ENCODE measurements around the gene MT3. TPM values are rescaled to one million over a fixed set of nuclear protein-coding genes. Genes with fewer than 3 reads are reported as not detected.

The MT3 gene
- total and polyA plus RNA-seq, 5 donors from 2014 or later = 1.2 TPM; not detected in 4

DNA sequence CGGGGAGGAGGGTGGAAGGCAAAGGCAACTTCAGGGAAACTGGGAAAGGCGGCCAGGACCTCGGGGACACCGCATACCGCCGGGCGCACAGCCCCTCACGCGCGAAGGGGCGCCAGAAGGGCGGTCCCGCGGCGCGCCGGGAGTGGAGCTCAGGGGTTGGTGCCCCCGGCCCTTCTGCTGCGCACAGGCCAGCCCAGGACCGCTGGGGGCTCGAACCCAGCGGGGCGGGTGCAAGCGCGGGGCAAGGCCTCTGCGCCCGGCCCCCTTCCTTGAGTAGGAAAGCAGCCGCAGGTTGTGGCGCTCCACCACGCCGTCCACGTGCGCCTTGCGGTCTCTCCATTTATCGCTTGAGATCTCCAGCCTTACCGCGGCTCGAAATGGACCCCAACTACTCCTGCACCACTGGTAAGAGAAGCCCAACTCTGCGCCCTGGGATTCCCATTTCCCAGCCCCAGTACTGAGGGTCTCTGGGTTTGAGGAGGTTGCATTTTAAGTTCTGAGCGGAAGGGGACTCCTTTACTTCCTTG, 46.2 kb downstream of the MT3 start:
- H3K27me3 ChIP-seq (ENCODE audit: control insufficient read depth, insufficient read depth, low read length) = peaks cover 45% of the 10 kb centered on the region
- no peak for ATAC-seq (ENCODE audit: low read depth in 2 of 2)
- H3K4me1 ChIP-seq (ENCODE audit: control insufficient read depth, insufficient read depth, low read length, poor library complexity, severe bottlenecking) = peaks cover 19% of the 10 kb centered on the region
- H3K27ac Mint-ChIP-seq = no peak overlapping the region
- H3K27ac ChIP-seq (ENCODE audit: insufficient read depth, low read length, poor library complexity, severe bottlenecking) = no peak overlapping the region
- H3K4me1 Mint-ChIP-seq = peaks cover 0 to 38% (median 21%) of the 10 kb centered on the region in 4 donors
- H3K27me3 Mint-ChIP-seq = peaks cover 92% of the 10 kb centered on the region
- peaks cover 0 to 1% (median 0%) of the 10 kb centered on the region in 7 donors for H3K9me3 Mint-ChIP-seq
- peak overlapping the region in 2 of 4 donors; percentile 33 to 52 for H3K4me3 Mint-ChIP-seq
- no peak overlapping the region for H3K4me3 ChIP-seq (ENCODE audit: low read depth, low read length)
- no peaks in the 10 kb centered on the region for H3K36me3 ChIP-seq (ENCODE audit: control insufficient read depth, insufficient read depth, low read length)
- H3K36me3 Mint-ChIP-seq = no peaks in the 10 kb centered on the region
- DNase-seq = no peak
- H3K9me3 ChIP-seq (ENCODE audit: control insufficient read depth in 2 of 2, low read length in 2 of 2) = no peaks in the 10 kb centered on the region

DNA sequence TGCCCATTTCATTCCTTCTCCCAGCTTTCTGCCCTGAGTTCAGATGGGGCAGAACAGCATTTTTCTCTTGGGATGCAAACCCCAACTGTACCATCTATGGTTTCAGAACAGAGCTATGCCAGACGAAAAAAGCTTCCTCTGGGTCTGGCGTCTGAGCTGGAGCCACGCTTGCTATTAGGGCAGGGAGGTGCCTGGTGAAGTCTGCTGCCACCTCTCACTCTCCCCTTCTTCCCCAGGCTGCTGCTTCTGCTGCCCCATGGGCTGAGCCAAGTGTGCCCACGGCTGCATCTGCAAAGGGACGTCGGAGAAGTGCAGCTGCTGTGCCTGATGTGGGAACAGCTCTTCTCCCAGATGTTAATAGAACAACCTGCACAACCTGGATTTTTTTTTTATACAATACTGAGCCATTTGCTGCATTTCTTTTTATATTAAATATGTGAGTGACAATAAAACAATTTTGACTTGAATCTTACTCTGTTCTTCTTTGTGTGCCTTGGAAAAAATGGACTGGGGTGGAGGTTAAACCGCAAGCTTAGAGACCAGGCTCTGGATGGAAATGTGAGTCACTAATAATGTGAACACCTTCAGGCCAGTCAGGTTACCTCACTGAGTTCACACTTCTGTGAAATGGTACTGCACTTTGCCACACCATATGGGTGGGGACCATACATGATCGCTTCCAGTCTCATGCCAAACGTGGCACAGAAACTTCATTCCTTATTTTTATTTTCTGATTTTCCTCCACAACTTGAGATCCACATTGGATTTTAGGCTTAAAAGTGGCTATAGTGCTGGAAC, 47.5 kb downstream of the MT3 start:
- no peak for DNase-seq
- Histone ChIP-seq H3K9me3 (ENCODE audit: control insufficient read depth in 2 of 2, low read length in 2 of 2) (no peaks in the 10 kb centered on the region), H3K27me3 (ENCODE audit: control insufficient read depth, insufficient read depth, low read length) (peaks cover 45% of the 10 kb centered on the region), H3K4me1 (ENCODE audit: control insufficient read depth, insufficient read depth, low read length, poor library complexity, severe bottlenecking) (peaks cover 19% of the 10 kb centered on the region), H3K36me3 (ENCODE audit: control insufficient read depth, insufficient read depth, low read length) (no peaks in the 10 kb centered on the region), H3K4me3 (ENCODE audit: low read depth, low read length) (no peak overlapping the region), H3K27ac (ENCODE audit: insufficient read depth, low read length, poor library complexity, severe bottlenecking) (no peak overlapping the region)
- no peak for ATAC-seq (ENCODE audit: low read depth in 2 of 2)
- peaks cover 0 to 1% (median 0%) of the 10 kb centered on the region in 7 donors for H3K9me3 Mint-ChIP-seq
- H3K4me3 Mint-ChIP-seq = peak overlapping the region in 1 of 4 donors; percentile 32
- H3K27ac Mint-ChIP-seq = no peak overlapping the region
- peaks cover 0 to 35% (median 19%) of the 10 kb centered on the region in 4 donors for H3K4me1 Mint-ChIP-seq
- no peaks in the 10 kb centered on the region for H3K36me3 Mint-ChIP-seq
- peaks cover 89% of the 10 kb centered on the region for H3K27me3 Mint-ChIP-seq

DNA sequence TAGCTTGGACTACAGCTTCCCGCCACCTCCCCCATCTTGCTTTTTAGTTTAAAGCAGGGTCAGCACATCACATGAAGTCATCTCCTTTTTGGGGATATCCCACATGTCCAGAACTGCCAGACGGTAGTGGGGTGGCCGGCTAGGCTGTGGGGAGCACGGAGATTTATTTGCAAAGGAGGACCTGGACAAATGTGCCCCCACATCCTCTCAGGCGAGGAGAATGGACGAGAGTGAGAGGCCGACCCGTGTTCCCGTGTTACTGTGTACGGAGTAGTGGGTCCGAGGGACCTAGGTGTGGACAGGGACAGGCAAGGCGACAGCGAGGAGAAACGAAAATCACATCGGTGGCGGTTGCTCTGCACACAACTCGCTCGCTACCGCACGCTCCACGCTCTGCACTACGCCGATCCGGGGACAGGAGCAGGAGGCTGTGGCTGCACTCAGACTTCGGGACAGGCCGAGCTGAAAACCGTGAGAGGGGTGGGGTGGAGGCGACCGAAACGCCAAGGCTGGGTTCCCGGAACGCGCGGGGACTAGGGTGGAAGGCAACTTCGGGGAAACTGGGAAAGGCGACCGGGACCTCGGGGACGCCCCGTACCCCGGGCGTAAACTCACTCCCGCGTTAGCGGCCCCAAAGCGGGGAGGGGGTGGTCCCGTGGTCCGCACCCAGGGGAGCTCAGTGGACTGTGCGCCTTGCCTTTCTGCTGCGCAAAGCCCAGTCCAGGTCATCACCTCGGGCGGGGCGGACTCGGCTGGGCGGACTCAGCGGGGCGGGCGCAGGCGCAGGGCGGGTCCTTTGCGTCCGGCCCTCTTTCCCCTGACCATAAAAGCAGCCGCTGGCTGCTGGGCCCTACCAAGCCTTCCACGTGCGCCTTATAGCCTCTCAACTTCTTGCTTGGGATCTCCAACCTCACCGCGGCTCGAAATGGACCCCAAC, 48.8 kb downstream of the MT3 start, which contains the start of gene MT1A:
TSS of gene MT1A (plus strand) at position 853 of the 937 bp plus-strand sequence. CDS start at position 926, 73 bp downstream.
- Histone ChIP-seq H3K9me3 (ENCODE audit: control insufficient read depth in 2 of 2, low read length in 2 of 2) (no peaks in the 10 kb centered on the region), H3K27ac (ENCODE audit: insufficient read depth, low read length, poor library complexity, severe bottlenecking) (no peak within 1 kb of the TSS), H3K27me3 (ENCODE audit: control insufficient read depth, insufficient read depth, low read length) (peaks cover 43% of the 10 kb centered on the region), H3K4me1 (ENCODE audit: control insufficient read depth, insufficient read depth, low read length, poor library complexity, severe bottlenecking) (peaks cover 17% of the 10 kb centered on the region), H3K4me3 (ENCODE audit: low read depth, low read length) (no peak within 1 kb of the TSS), H3K36me3 (ENCODE audit: control insufficient read depth, insufficient read depth, low read length) (no peaks in the 10 kb centered on the region)
- peaks cover 87% of the 10 kb centered on the region for H3K27me3 Mint-ChIP-seq
- no peak within 1 kb of the TSS for H3K27ac Mint-ChIP-seq
- H3K36me3 Mint-ChIP-seq = no peaks in the 10 kb centered on the region
- peaks cover 0 to 1% (median 0%) of the 10 kb centered on the region in 7 donors for H3K9me3 Mint-ChIP-seq
- H3K4me1 Mint-ChIP-seq = peaks cover 0 to 37% (median 19%) of the 10 kb centered on the region in 4 donors
- ATAC-seq (ENCODE audit: low read depth in 2 of 2) = no peak
- H3K4me3 Mint-ChIP-seq = peak within 1 kb of the TSS in 3 of 4 donors; percentile 8 to 29 (median 10)
- DNase-seq = no peak

DNA sequence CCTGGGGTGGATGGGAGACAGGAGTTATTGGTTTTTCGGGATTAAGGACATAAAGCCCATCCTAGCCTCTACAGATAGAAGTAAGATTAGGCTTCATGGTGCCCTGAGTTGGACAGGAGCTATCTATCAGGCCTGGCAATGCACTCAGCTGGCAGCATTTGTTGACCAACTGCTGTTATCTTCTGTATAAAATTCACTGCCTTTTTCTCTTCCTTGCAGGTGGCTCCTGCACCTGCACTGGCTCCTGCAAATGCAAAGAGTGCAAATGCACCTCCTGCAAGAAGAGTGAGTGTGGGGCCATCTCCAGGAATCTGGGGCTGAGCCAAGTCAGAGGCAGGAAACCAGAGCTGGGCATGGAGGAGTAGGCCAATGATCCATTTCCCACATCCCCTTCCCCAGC, 49.7 kb downstream of the MT3 start:
- no peak overlapping the region for H3K4me3 Mint-ChIP-seq
- no peak for DNase-seq
- H3K4me1 Mint-ChIP-seq = peaks cover 0 to 35% (median 23%) of the 10 kb centered on the region in 4 donors

DNA sequence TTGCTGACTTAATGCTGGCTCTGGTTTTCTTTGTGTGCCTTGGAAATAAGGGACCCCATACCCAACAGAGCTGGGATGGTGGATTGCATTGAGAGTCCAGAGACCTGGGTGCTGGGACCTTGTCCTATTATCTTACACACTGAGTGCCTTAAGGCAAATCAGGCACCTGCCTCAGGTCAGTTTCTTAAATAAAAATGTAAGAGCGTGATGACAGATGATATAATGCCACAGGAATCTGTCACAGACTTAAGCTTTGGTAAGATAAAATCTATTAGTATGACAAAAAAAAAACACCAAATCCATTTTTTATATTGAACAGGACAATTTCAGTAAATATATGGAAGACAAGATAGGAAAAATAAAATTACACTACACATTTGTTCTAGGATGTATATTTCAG, 50.7 kb downstream of the MT3 start:
- Mint-ChIP-seq H3K4me1 (peaks cover 0 to 37% (median 18%) of the 10 kb centered on the region in 4 donors), H3K36me3 (no peaks in the 10 kb centered on the region), H3K27me3 (peaks cover 67% of the 10 kb centered on the region), H3K4me3 (no peak overlapping the region), H3K27ac (no peak overlapping the region), H3K9me3 (no peaks in the 10 kb centered on the region)
- Histone ChIP-seq H3K4me1 (ENCODE audit: control insufficient read depth, insufficient read depth, low read length, poor library complexity, severe bottlenecking) (peaks cover 26% of the 10 kb centered on the region), H3K27me3 (ENCODE audit: control insufficient read depth, insufficient read depth, low read length) (peaks cover 37% of the 10 kb centered on the region), H3K4me3 (ENCODE audit: low read depth, low read length) (no peak overlapping the region), H3K9me3 (ENCODE audit: control insufficient read depth in 2 of 2, low read length in 2 of 2) (no peaks in the 10 kb centered on the region), H3K36me3 (ENCODE audit: control insufficient read depth, insufficient read depth, low read length) (no peaks in the 10 kb centered on the region), H3K27ac (ENCODE audit: insufficient read depth, low read length, poor library complexity, severe bottlenecking) (no peak overlapping the region)
- DNase-seq = no peak
- ATAC-seq (ENCODE audit: low read depth in 2 of 2) = no peak

More for the DNA sequence above, 49.7 kb downstream of the MT3 start:
- no peak for ATAC-seq (ENCODE audit: low read depth in 2 of 2)
- Histone ChIP-seq H3K4me1 (ENCODE audit: control insufficient read depth, insufficient read depth, low read length, poor library complexity, severe bottlenecking) (peaks cover 27% of the 10 kb centered on the region), H3K27ac (ENCODE audit: insufficient read depth, low read length, poor library complexity, severe bottlenecking) (no peak overlapping the region), H3K4me3 (ENCODE audit: low read depth, low read length) (no peak overlapping the region), H3K9me3 (ENCODE audit: control insufficient read depth in 2 of 2, low read length in 2 of 2) (no peaks in the 10 kb centered on the region), H3K36me3 (ENCODE audit: control insufficient read depth, insufficient read depth, low read length) (no peaks in the 10 kb centered on the region), H3K27me3 (ENCODE audit: control insufficient read depth, insufficient read depth, low read length) (peaks cover 41% of the 10 kb centered on the region)
- no peak overlapping the region for H3K27ac Mint-ChIP-seq
- H3K9me3 Mint-ChIP-seq = peaks cover 0 to 1% (median 0%) of the 10 kb centered on the region in 7 donors
- H3K36me3 Mint-ChIP-seq = no peaks in the 10 kb centered on the region
- peaks cover 77% of the 10 kb centered on the region for H3K27me3 Mint-ChIP-seq

Other genes with a start within 250 kb of the MT3 start
- gene AMFR, start 164.0 kb upstream of the MT3 start, total RNA-seq = 77.3 TPM
- gene AMFR, start 164.0 kb upstream of the MT3 start, polyA plus RNA-seq = 10 to 100 TPM; 21.1 to 60.4 (median 44.0) TPM
- 111 TPM for gene NUDT21, start 138.2 kb upstream of the MT3 start, total RNA-seq
- gene NUDT21, start 138.2 kb upstream of the MT3 start, polyA plus RNA-seq = 100 to 1,000 TPM in 3 of 4 donors, 10 to 100 TPM in 1; 91.9 to 128 (median 104) TPM
- gene OGFOD1, start 138.0 kb upstream of the MT3 start, total RNA-seq = 22.7 TPM
- gene OGFOD1, start 138.0 kb upstream of the MT3 start, polyA plus RNA-seq = 10 to 100 TPM; 80.9 to 96.4 (median 85.7) TPM
- gene BBS2, start 69.5 kb upstream of the MT3 start, total RNA-seq = 46.5 TPM
- gene BBS2, start 69.5 kb upstream of the MT3 start, polyA plus RNA-seq = 10 to 100 TPM; 24.8 to 39.2 (median 33.6) TPM
- gene MT4, start 24.5 kb upstream of the MT3 start, total RNA-seq = not detected
- not detected for gene MT4, start 24.5 kb upstream of the MT3 start, polyA plus RNA-seq
- gene MT2A, start 19.1 kb downstream of the MT3 start, total RNA-seq = 110 TPM
- 100 to 1,000 TPM; 103 to 444 (median 261) TPM for gene MT2A, start 19.1 kb downstream of the MT3 start, polyA plus RNA-seq
- gene MT1E, start 36.3 kb downstream of the MT3 start, total RNA-seq = 10.4 TPM
- 10 to 100 TPM in 3 of 4 donors, 1 to 10 TPM in 1; 5.6 to 86.9 (median 24.7) TPM for gene MT1E, start 36.3 kb downstream of the MT3 start, polyA plus RNA-seq
- not detected for gene MT1M, start 43.1 kb downstream of the MT3 start, total RNA-seq
- not detected for gene MT1M, start 43.1 kb downstream of the MT3 start, polyA plus RNA-seq
- not detected for gene MT1A, start 49.1 kb downstream of the MT3 start, total RNA-seq
- gene MT1A, start 49.1 kb downstream of the MT3 start, polyA plus RNA-seq = not detected
- not detected for gene MT1B, start 62.4 kb downstream of the MT3 start, total RNA-seq
- gene MT1B, start 62.4 kb downstream of the MT3 start, polyA plus RNA-seq = not detected
- gene MT1F, start 68.4 kb downstream of the MT3 start, total RNA-seq = 6.8 TPM
- 10 to 100 TPM; 26.0 to 88.5 (median 37.1) TPM for gene MT1F, start 68.4 kb downstream of the MT3 start, polyA plus RNA-seq
- not detected for gene MT1G, start 78.5 kb downstream of the MT3 start, total RNA-seq
- gene MT1G, start 78.5 kb downstream of the MT3 start, polyA plus RNA-seq = not detected
- not detected for gene MT1H, start 80.3 kb downstream of the MT3 start, total RNA-seq
- not detected for gene MT1H, start 80.3 kb downstream of the MT3 start, polyA plus RNA-seq
- 20.2 TPM for gene MT1X, start 92.9 kb downstream of the MT3 start, total RNA-seq
- 100 to 1,000 TPM; 125 to 231 (median 159) TPM for gene MT1X, start 92.9 kb downstream of the MT3 start, polyA plus RNA-seq
- gene NUP93, start 140.6 kb downstream of the MT3 start, total RNA-seq = 66.8 TPM
- 10 to 100 TPM; 55.0 to 92.7 (median 79.4) TPM for gene NUP93, start 140.6 kb downstream of the MT3 start, polyA plus RNA-seq

All from CD4-positive, CD25-positive, alpha-beta regulatory T cell (primary cell).